MM.1S (cell line): ENCODE data around the gene TTC38.

Source experiments
- CTCF ChIP-seq: fragments of 300-600 bp; sonication (generic); IDR thresholded peaks from 2 replicates; pipeline ENCODE4 v1.5.1; 2016; ENCODE audit warnings: antibody characterized with exemption, low read length, mixed read lengths
- EZH2 ChIP-seq: fragments of 300-600 bp; sonication (generic); optimal IDR thresholded peaks from 2 replicates; pipeline ENCODE3; 2017; ENCODE audit warnings: low read depth, mild to moderate bottlenecking, antibody characterized with exemption, low read length, mixed read lengths

GRCh38 chr22:46329616-46330015 lies 61.8 kb downstream of the TTC38 start:
- TF ChIP-seq EZH2 (no peak), CTCF (no peak)
